Stimulated activated CD4-positive, alpha-beta T cell treated with anti-CD3 and anti-CD28 coated beads, Interleukin-1b, Interleukin-23, amount 100 ng/mL, for 1 hour (primary cell): Measurements from ENCODE around the gene RBSN.

Experiments
- DNase-seq, 2 donors: peaks; one replicate each; pipeline ENCODE4 v3.0.0-alpha.2; 2020; ENCODE audit warnings: low read depth in 2 of 2

The RBSN gene

GRCh38 chr3:15099364-15100098 lies 583 bp upstream of the RBSN start:
- no peak for DNase-seq

GRCh38 chr3:15097891-15098290 lies 1.1 kb downstream of the RBSN start:
- no peak for DNase-seq

GRCh38 chr3:15096046-15096445 lies 2.9 kb downstream of the RBSN start:
- DNase-seq: no peak

DNA sequence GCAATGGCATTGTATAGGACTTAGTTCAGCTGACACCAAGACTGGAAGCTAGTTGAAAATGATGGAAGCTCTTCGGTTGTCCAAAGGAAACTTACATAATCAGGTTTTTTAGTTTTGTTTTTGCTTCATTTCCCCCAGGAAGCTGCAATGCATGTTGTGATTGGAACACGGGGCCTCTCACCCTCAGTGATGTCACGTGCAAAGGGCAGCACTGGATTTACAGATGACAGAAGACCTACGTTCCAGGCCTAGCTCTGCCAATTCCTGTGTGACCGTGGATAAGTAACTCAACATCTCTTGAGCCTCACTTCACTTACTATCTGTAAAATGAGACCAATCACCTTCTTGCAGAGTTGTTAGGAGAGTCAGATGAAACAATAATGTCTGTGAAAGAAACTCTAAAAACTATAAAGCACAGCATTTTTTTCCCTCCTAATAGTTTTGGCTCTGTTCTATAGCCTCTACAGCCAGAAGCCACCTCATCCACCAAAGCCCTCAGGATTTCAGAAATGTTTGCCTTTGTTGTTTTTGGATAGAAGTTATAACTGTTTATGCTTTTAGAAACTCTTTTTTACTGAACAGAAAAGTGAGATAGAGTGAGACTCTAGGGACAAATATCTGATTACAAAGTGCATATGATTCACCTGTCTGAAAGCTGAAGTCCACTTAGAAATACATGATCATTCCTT lies 4.6 kb downstream of the RBSN start:
- DNase-seq: no peak

- no peak for DNase-seq
Observed at GRCh38 chr3:15092686-15093085, 6.3 kb downstream of the RBSN start.

- no peak for DNase-seq
Observed at GRCh38 chr3:15091575-15091974, 7.4 kb downstream of the RBSN start.

- DNase-seq: no peak
Observed at GRCh38 chr3:15089201-15089600, 9.7 kb downstream of the RBSN start.

GRCh38 chr3:15086699-15087098 lies 12.2 kb downstream of the RBSN start:
- DNase-seq: no peak

DNA sequence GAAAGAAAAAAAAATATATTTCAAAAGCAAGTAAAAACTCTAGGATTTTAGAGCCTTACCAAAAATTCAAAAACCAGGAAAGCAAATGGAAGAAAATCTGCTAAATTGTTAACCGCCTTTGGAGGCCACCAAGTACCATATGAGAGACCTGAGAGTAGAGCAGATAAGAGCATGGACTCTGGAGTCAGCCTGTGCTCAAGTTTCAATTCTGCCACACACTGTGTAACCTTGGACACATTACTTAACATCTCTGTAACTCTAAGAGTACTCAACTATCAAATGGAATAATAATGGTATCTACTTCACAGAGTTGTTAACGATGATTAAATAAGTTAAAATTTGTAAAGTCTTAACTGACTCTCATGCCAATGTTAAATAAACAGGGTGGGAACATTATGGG lies 12.7 kb downstream of the RBSN start:
- no peak for DNase-seq

DNA sequence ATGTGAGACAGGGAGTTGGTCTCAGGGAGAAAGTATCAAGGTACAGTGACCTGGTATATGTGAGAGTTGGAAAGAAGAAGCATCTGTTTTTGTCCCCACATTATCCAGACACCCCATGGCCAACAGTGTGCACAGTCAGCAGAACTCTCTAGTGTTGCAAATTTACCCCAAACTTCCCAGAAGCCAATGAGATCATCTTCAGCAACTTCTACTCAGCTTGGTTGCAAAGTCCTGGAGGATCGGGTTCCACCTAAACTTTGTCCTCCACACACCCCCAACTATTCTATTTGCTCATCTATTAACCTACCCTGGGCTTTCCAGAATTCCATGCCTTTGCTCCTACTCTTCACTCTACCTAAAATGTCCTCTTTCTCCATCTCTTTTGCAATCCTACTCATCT lies 15.7 kb downstream of the RBSN start:
- no peak for DNase-seq

- no peak for DNase-seq
Observed at GRCh38 chr3:15081960-15082664, 16.8 kb downstream of the RBSN start.

GRCh38 chr3:15079091-15079490 lies 19.9 kb downstream of the RBSN start:
- DNase-seq: no peak

GRCh38 chr3:15074500-15074899 lies 24.4 kb downstream of the RBSN start:
- no peak for DNase-seq

GRCh38 chr3:15071699-15072098 lies 27.2 kb downstream of the RBSN start:
- DNase-seq: no peak

GRCh38 chr3:15069441-15069840 lies 29.5 kb downstream of the RBSN start:
- DNase-seq: no peak

DNA sequence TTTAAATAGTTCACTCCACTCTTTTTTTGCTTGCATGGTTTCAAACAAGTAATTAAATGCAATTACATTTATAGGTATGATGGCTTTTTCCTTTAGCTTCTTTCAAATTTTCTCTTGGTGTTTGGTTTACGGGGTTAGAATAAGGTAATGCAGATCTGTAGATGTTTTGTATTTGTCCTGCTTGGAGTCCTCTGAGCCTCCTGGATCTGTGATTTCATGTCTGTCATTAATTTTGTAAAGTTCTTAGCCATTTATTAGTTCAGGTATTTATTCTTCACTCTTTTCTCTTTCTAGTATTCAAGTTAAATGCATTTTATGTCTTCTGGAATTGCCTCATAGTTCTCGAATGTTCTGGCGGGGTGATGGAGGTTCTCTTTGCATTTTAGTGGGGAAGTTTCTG lies 32.5 kb downstream of the RBSN start:
- no peak for DNase-seq

DNA sequence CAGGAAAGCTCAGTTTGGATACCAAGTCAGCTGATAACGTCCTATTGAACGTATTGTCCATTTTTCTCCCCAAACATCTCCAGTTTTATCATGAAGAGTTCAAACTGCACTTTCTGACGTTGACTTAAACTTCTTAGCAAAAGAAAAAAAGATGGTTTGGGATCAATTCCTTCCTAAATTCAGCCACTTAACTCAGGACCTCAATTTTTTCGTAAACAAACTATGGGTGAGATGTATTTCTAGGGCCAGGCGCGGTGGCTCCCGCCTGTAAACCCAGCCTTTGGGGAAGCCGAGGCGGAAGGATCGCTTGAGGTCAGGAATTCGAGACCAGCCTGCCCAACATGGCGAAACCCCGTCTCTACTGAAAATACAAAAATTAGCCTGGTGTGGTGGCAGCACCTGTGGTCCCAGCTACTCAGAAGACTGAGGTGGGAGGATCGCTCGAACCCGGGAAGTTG lies 33.4 kb downstream of the RBSN start:
- DNase-seq: no peak

DNA sequence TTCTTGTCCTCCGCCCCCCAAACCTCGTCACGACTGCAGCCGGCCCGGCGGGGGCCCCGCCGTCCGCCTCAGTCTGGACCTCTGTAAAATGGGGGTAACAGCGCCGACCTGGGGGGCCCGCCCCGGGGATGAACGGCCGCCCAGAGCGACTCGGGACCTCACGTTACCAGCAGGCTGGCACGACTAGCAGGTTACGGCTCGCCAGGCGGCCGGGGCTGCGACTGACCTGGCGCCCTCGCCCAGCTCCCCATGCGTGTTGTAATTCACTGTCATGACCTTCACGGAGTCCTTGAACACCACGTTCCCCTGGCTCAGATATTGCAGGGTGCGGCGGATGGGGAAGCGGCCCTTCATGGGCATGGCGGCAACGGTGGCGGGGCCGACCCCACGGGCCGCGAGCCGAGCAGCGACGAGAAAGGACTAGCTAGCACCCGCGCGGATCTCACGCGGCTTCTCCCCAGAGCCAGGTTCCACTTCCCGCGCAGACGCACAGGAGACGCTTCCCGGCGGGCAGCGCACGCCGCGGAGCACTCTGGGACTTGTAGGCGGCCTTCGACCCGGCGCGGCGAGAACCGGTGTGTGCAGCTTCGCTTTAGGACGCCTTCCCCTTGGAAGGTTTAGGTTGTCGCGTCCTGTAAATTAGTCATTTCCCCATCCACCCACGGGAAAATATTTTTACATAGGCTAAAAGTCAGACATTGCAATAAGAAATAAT lies 34.0 kb downstream of the RBSN start, which contains the start of gene MRPS25:
TSS of gene MRPS25 (minus strand) at position 481 of the 715 bp plus-strand sequence. CDS start at position 360, 121 bp downstream.
- DNase-seq: peak; percentile 72

GRCh38 chr3:15064299-15064834 lies 34.6 kb downstream of the RBSN start:
- no peak for DNase-seq

DNA sequence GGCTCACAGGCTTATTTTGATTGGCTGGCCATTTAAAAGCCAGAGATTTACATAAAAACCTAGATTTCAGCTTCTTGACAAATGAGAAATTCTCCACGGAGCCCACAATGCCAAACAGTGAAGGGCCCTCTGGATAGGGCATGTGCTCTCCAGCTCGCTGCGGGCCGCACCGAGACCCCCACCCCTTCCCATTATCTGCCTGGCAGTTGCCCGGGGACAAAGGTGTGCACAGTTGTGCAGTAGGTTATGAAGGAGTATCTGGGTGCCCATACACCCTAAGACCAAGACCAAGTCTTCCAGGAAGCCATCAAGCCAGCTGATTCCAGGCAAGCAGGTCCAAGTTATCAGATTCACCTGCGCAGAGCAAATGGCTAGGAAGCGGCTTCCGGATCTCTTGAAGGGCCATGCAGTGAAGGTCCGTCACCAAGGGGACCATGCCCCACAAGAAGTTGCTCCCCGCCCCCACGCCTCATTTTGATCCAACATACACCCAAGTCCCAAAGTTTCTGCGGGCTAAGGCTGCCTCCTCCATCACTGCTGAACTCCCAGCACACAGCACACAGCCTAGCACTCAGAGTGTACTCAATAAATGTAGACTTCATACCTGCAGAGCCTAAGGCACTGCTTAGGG lies 35.2 kb downstream of the RBSN start:
- no peak for DNase-seq

- no peak for DNase-seq
Observed at GRCh38 chr3:15063238-15063637, 35.7 kb downstream of the RBSN start.
